HK-2 (cell line): ENCODE measurements around the gene ZBTB45.
A peak's percentile ranks its signal among the peaks of the same experiment; 100 is the strongest.

Experiments used
- DNase-seq: peaks from one replicate; pipeline ENCODE4 v3.0.0-alpha.2; 2018; ENCODE audit not compliant: unreplicated experiment

ZBTB45 gene

GRCh38 chr19:58519355-58520256 is at the start of gene ZBTB45:
Gene ZBTB45, minus strand, starts transcription at chr19:58519810. Its CDS starts 2,137 bp downstream, at chr19:58517673.
- peak; percentile 98 for DNase-seq

GRCh38 chr19:58568453-58569130 is 49.0 kb upstream of the ZBTB45 start:
- DNase-seq: no peak

- no peak for DNase-seq
These were observed 47.4 kb upstream of the ZBTB45 start for GRCh38 chr19:58566989-58567388.

- DNase-seq: no peak
These were observed 44.2 kb upstream of the ZBTB45 start for GRCh38 chr19:58563823-58564222.

GRCh38 chr19:58563034-58563573 is 43.5 kb upstream of the ZBTB45 start:
- no peak for DNase-seq

GRCh38 chr19:58562122-58563033 is 42.8 kb upstream of the ZBTB45 start:
- no peak for DNase-seq

GRCh38 chr19:58561373-58562121 is 41.9 kb upstream of the ZBTB45 start:
- no peak for DNase-seq

- DNase-seq: no peak
These were observed 41.3 kb upstream of the ZBTB45 start for GRCh38 chr19:58560921-58561320.

GRCh38 chr19:58560007-58560887 is 40.6 kb upstream of the ZBTB45 start:
- no peak for DNase-seq

GRCh38 chr19:58559275-58560006 is 39.8 kb upstream of the ZBTB45 start:
- peak; percentile 98 for DNase-seq

- peak; percentile 100 for DNase-seq
These were observed 39.1 kb upstream of the ZBTB45 start for GRCh38 chr19:58558623-58559274.

- no peak for DNase-seq
These were observed 38.5 kb upstream of the ZBTB45 start, which contains the start of gene UBE2M for GRCh38 chr19:58558066-58558622. Gene UBE2M, minus strand, starts transcription at chr19:58558611. Its CDS starts 230 bp downstream, at chr19:58558381.

GRCh38 chr19:58557221-58558065 is 37.8 kb upstream of the ZBTB45 start:
- DNase-seq: no peak

GRCh38 chr19:58556622-58557220 is 37.1 kb upstream of the ZBTB45 start:
- no peak for DNase-seq

- no peak for DNase-seq
These were observed 36.5 kb upstream of the ZBTB45 start for GRCh38 chr19:58555920-58556621.

- DNase-seq: no peak
These were observed 35.8 kb upstream of the ZBTB45 start for GRCh38 chr19:58555369-58555885.
